Uterus (tissue), 2 donors: ENCODE measurements around the gene RBP5.

Source experiments
- POLR2A ChIP-seq, 2 donors: fragments of 450-650 bp; IDR thresholded peaks; one replicate each; pipeline ENCODE4 v1.6.1; 2016; ENCODE audit warnings: antibody characterized with exemption in 2 of 2, mild to moderate bottlenecking in 1 of 2, moderate library complexity in 1 of 2
- TF ChIP-seq, protein P1 (sequence below), 4 experiments: fragments of 200-600 bp in 2 of 4; fragments of 450-650 bp in 2 of 4; sonication (generic) in 2 of 4; IDR thresholded peaks; one replicate each; pipeline ENCODE4 v1.5.1; 2016 to 2019; ENCODE audit warnings: antibody characterized with exemption in 4 of 4, mild to moderate bottlenecking in 2 of 4, moderate library complexity in 1 of 4

DNA sequence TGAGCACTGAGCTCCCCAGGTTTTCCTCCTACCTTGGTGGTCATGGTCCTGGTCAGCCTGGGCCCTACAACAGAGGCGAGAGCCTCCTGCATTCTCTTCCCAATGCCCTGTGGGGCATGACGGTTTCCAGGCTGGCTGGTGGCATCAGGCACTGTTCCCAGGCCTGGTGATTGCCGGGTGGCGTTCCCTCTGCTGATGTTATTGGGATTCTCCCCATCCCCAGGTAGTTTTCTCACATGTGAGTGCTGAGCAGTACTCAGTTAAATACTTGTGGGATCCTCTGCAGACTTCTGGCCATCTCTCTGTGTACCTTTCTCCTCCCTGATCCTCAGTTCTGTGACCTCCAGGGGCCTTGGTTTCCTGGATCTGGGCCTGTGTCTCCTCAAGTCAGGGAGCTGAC is 52.2 kb downstream of the RBP5 start:
- TF ChIP-seq, protein P1, sequence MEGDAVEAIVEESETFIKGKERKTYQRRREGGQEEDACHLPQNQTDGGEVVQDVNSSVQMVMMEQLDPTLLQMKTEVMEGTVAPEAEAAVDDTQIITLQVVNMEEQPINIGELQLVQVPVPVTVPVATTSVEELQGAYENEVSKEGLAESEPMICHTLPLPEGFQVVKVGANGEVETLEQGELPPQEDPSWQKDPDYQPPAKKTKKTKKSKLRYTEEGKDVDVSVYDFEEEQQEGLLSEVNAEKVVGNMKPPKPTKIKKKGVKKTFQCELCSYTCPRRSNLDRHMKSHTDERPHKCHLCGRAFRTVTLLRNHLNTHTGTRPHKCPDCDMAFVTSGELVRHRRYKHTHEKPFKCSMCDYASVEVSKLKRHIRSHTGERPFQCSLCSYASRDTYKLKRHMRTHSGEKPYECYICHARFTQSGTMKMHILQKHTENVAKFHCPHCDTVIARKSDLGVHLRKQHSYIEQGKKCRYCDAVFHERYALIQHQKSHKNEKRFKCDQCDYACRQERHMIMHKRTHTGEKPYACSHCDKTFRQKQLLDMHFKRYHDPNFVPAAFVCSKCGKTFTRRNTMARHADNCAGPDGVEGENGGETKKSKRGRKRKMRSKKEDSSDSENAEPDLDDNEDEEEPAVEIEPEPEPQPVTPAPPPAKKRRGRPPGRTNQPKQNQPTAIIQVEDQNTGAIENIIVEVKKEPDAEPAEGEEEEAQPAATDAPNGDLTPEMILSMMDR (IDR thresholded peaks at IDR 0.05), result no peak
- no peak for TF ChIP-seq POLR2A (IDR thresholded peaks at IDR 0.05)
